Endodermal cell (in vitro differentiated cells): ENCODE results near the gene PRLHR. TPM values are rescaled to one million over a fixed set of nuclear protein-coding genes. Genes with fewer than 3 reads are reported as not detected.

Experiments used
- DNase-seq: peaks from one replicate; pipeline ENCODE4 v3.0.0-alpha.2; 2017
- H3K27ac ChIP-seq: 2 replicates; pipeline ENCODE4 v1.5.1; 2013; ENCODE audit warnings: mild to moderate bottlenecking, low read depth, low read length, moderate library complexity
- H3K27me3 ChIP-seq: 2 replicates; pipeline ENCODE4 v1.6.1; 2013; ENCODE audit warnings: mild to moderate bottlenecking, low read length, moderate library complexity; ENCODE audit not compliant: insufficient read depth, control insufficient read depth, poor library complexity, severe bottlenecking
- H3K36me3 ChIP-seq: 2 replicates; pipeline ENCODE4 v1.7.0; 2013; ENCODE audit warnings: mild to moderate bottlenecking, low read length, moderate library complexity; ENCODE audit not compliant: control insufficient read depth, insufficient read depth
- H3K4me1 ChIP-seq: one replicate; pipeline ENCODE4 v1.7.0; 2013; ENCODE audit warnings: low read length; ENCODE audit not compliant: control insufficient read depth, insufficient read depth
- H3K4me3 ChIP-seq: 2 replicates; pipeline ENCODE4 v1.5.1; 2013; ENCODE audit warnings: mild to moderate bottlenecking, low read length, moderate library complexity
- H3K9ac ChIP-seq: 2 replicates; pipeline ENCODE4 v1.6.1; 2013; ENCODE audit warnings: mild to moderate bottlenecking, low read length, moderate library complexity; ENCODE audit not compliant: poor library complexity, severe bottlenecking; ENCODE audit errors: extremely low read depth
- H3K9me3 ChIP-seq: 2 replicates; pipeline ENCODE4 v1.6.1; 2013; ENCODE audit warnings: mild to moderate bottlenecking, low read length, moderate library complexity; ENCODE audit not compliant: control insufficient read depth
- H3K27ac Mint-ChIP-seq: 2 replicates; pipeline ENCODE4 v1.8.0; 2020; ENCODE audit warnings: mixed read lengths
- H3K27me3 Mint-ChIP-seq: 2 replicates; pipeline ENCODE4 v1.8.0; 2021; ENCODE audit warnings: mild to moderate bottlenecking, mixed read lengths; ENCODE audit not compliant: insufficient read depth
- H3K36me3 Mint-ChIP-seq: 2 replicates; pipeline ENCODE4 v1.8.0; 2020; ENCODE audit warnings: low read depth, mixed read lengths
- H3K4me1 Mint-ChIP-seq: 2 replicates; pipeline ENCODE4 v1.8.0; 2020; ENCODE audit warnings: mixed read lengths
- H3K4me3 Mint-ChIP-seq: 2 replicates; pipeline ENCODE4 v1.8.0; 2020; ENCODE audit warnings: mild to moderate bottlenecking, moderate library complexity, mixed read lengths
- H3K9me3 Mint-ChIP-seq: 2 replicates; pipeline ENCODE4 v1.8.0; 2020; ENCODE audit warnings: mild to moderate bottlenecking, mixed read lengths
- CTCF ChIP-seq: fragments of 200-600 bp; sonication (generic); conservative IDR thresholded peaks from 2 replicates; pipeline ENCODE4 v1.5.0; 2021; ENCODE audit warnings: antibody characterized with exemption, mild to moderate bottlenecking
- WGBS, 2 experiments: methylation state at CpG; one replicate each; pipeline versions ENCODE4 v1.1.5 to v1.1.7; 2013; ENCODE audit warnings: missing lambda C conversion rate in 2 of 2, mixed read lengths in 1 of 2; ENCODE audit not compliant: insufficient coverage in 1 of 2, insufficient read length in 1 of 2; 5-methylcytosine and 5-hydroxymethylcytosine counted together
- total RNA-seq, 2 donors: library from RNA; stranded (reverse); fragmentation: NEBNext Ultra II Directional in 1 of 2; extraction: Animal tissue kit (Norgen Biotek cat#: 25700) in 1 of 2; gene quantifications; 2 replicates in 1 of 2; 3 replicates in 1 of 2; pipeline ENCODE4 v1.2.1, GENCODE V29; 2021

The PRLHR gene
- total RNA-seq, 2 donors from 2014 or later: not detected

GRCh38 chr10:118546479-118546878 is 49.0 kb downstream of the PRLHR start:
- WGBS, 2 experiments: 83 to 100% methylated on average over 1 to 2 of the region's 2 CpGs
- H3K36me3 Mint-ChIP-seq: no peaks in the 10 kb centered on the region
- H3K27ac Mint-ChIP-seq: no peak overlapping the region
- H3K4me3 ChIP-seq: no peak overlapping the region
- no peak overlapping the region for H3K27ac ChIP-seq
- H3K9me3 ChIP-seq: no peaks in the 10 kb centered on the region
- H3K36me3 ChIP-seq: no peaks in the 10 kb centered on the region
- H3K9me3 Mint-ChIP-seq: no peaks in the 10 kb centered on the region
- no peaks in the 10 kb centered on the region for H3K4me1 Mint-ChIP-seq
- H3K4me3 Mint-ChIP-seq: no peak overlapping the region
- no peak overlapping the region for H3K9ac ChIP-seq
- TF ChIP-seq CTCF: no peak
- DNase-seq: no peak
- H3K27me3 ChIP-seq: peaks cover 16% of the 10 kb centered on the region
- H3K27me3 Mint-ChIP-seq: peaks cover 38% of the 10 kb centered on the region
- H3K4me1 ChIP-seq: no peaks in the 10 kb centered on the region

GRCh38 chr10:118545381-118545780 is 50.1 kb downstream of the PRLHR start:
- no peak for DNase-seq
- WGBS, 2 experiments: 94% methylated on average over 1 of the region's 1 CpG; no CpG with 5 or more reads in 1 of the 2 experiments
- H3K4me1 ChIP-seq: no peaks in the 10 kb centered on the region
- Mint-ChIP-seq H3K27me3 (peaks cover 36% of the 10 kb centered on the region), H3K4me1 (peaks cover 1% of the 10 kb centered on the region), H3K36me3 (no peaks in the 10 kb centered on the region), H3K4me3 (no peak overlapping the region), H3K27ac (no peak overlapping the region), H3K9me3 (no peaks in the 10 kb centered on the region)
- no peak overlapping the region for H3K27ac ChIP-seq
- no peaks in the 10 kb centered on the region for H3K9me3 ChIP-seq
- H3K9ac ChIP-seq: no peak overlapping the region
- no peak overlapping the region for H3K4me3 ChIP-seq
- no peak for TF ChIP-seq CTCF
- peaks cover 16% of the 10 kb centered on the region for H3K27me3 ChIP-seq
- no peaks in the 10 kb centered on the region for H3K36me3 ChIP-seq

GRCh38 chr10:118544401-118544948 is 51.0 kb downstream of the PRLHR start:
- Histone ChIP-seq H3K4me1 (no peaks in the 10 kb centered on the region), H3K36me3 (no peaks in the 10 kb centered on the region), H3K27me3 (peaks cover 16% of the 10 kb centered on the region), H3K27ac (no peak overlapping the region), H3K9me3 (no peaks in the 10 kb centered on the region), H3K4me3 (no peak overlapping the region), H3K9ac (no peak overlapping the region)
- Mint-ChIP-seq H3K4me1 (peaks cover 1% of the 10 kb centered on the region), H3K27me3 (peaks cover 36% of the 10 kb centered on the region), H3K4me3 (no peak overlapping the region), H3K9me3 (no peaks in the 10 kb centered on the region), H3K27ac (no peak overlapping the region), H3K36me3 (no peaks in the 10 kb centered on the region)
- WGBS, 2 experiments: 65 to 87% methylated on average over 2 to 4 of the region's 4 CpGs
- no peak for TF ChIP-seq CTCF
- no peak for DNase-seq
